Kidney epithelial cell (primary cell): ENCODE results near the gene LDHA. TPM values are rescaled to one million over a fixed set of nuclear protein-coding genes. Genes with fewer than 3 reads are reported as not detected.
"Not testable (repeated sequence)": the region's sequence is repeated elsewhere in the genome, so short reads cannot be mapped to it uniquely, and the experiment has no call there.

Experiments used
- DNase-seq: peaks from one replicate; pipeline ENCODE4 v3.0.0-alpha.2; 2010; ENCODE audit warnings: low read depth
- H3K27me3 ChIP-seq: 2 replicates; pipeline ENCODE4 v1.6.0; 2011; ENCODE audit warnings: low read length; ENCODE audit not compliant: control insufficient read depth, insufficient read depth
- H3K36me3 ChIP-seq: 2 replicates; pipeline ENCODE4 v1.5.1; 2011; ENCODE audit warnings: low read length; ENCODE audit not compliant: control insufficient read depth, insufficient read depth
- H3K4me3 ChIP-seq: 2 replicates; pipeline ENCODE4 v1.5.1; 2011; ENCODE audit warnings: low read depth, mild to moderate bottlenecking, control low read depth, low read length
- CTCF ChIP-seq: IDR thresholded peaks from 2 replicates; pipeline ENCODE4 v1.5.1; 2011; ENCODE audit warnings: mild to moderate bottlenecking, moderate library complexity, low read length, control low read depth, inconsistent platforms; ENCODE audit not compliant: insufficient read depth, poor library complexity, severe bottlenecking
- total RNA-seq: library from RNA; depleted of rRNA; stranded (reverse); fragments of >200 nt; gene quantifications from 2 replicates; pipeline ENCODE4 v1.2.3, GENCODE V29; 2015

The LDHA gene
- total RNA-seq, 1 donor from 2014 or later, result 269 TPM

GRCh38 chr11:18397921-18398320, 3.6 kb downstream of the LDHA start:
- Histone ChIP-seq H3K27me3 (no peaks in the 10 kb centered on the region), H3K36me3 (peaks cover 2% of the 10 kb centered on the region), H3K4me3 (no peak overlapping the region)
- no peak for DNase-seq
- TF ChIP-seq CTCF, result no peak

GRCh38 chr11:18401077-18401476, 6.7 kb downstream of the LDHA start:
- H3K36me3 ChIP-seq, H3K4me3 ChIP-seq, DNase-seq, H3K27me3 ChIP-seq: not testable (repeated sequence)

GRCh38 chr11:18404062-18404461, 9.7 kb downstream of the LDHA start:
- TF ChIP-seq CTCF, result no peak
- DNase-seq, result no peak

GRCh38 chr11:18407400-18407799, 13.0 kb downstream of the LDHA start:
- H3K4me3 ChIP-seq, H3K36me3 ChIP-seq, DNase-seq, H3K27me3 ChIP-seq: not testable (repeated sequence)

More at GRCh38 chr11:18404062-18404461, 9.7 kb downstream of the LDHA start:
- no peaks in the 10 kb centered on the region for H3K27me3 ChIP-seq
- no peak overlapping the region for H3K4me3 ChIP-seq
- peaks cover 2% of the 10 kb centered on the region for H3K36me3 ChIP-seq

- no peaks in the 10 kb centered on the region for H3K36me3 ChIP-seq
- TF ChIP-seq CTCF, result no peak
- DNase-seq, result no peak
- H3K27me3 ChIP-seq, result no peaks in the 10 kb centered on the region
- H3K4me3 ChIP-seq, result no peak overlapping the region
Observed at GRCh38 chr11:18408558-18409291, 14.4 kb downstream of the LDHA start.

GRCh38 chr11:18416459-18416858, 22.1 kb downstream of the LDHA start:
- TF ChIP-seq CTCF, result no peak
- Histone ChIP-seq H3K36me3 (no peaks in the 10 kb centered on the region), H3K27me3 (no peaks in the 10 kb centered on the region), H3K4me3 (no peak overlapping the region)
- DNase-seq, result no peak

- no peak for TF ChIP-seq CTCF
- no peak for DNase-seq
- no peak overlapping the region for H3K4me3 ChIP-seq
- H3K36me3 ChIP-seq, result no peaks in the 10 kb centered on the region
- H3K27me3 ChIP-seq, result no peaks in the 10 kb centered on the region
Observed at GRCh38 chr11:18419040-18419439, 24.7 kb downstream of the LDHA start.
